ENCODE measurements around the gene ITIH1.

GRCh38 chr3:52835766-52836470, 58.5 kb downstream of the ITIH1 start:
- TF ChIP-seq EZH2 (optimal IDR thresholded peaks at IDR 0.05; ENCODE audit: low read depth, low read length) (no peak), CTCF (IDR thresholded peaks at IDR 0.05; ENCODE audit: low read length) (no peak)

Measured in MM.1S (cell line).